GM12892 (cell line): ENCODE data around the gene CMTM4.

ENCODE experiments used
- POLR2A ChIP-seq: IDR thresholded peaks from 2 replicates; pipeline ENCODE4 v1.6.1; 2011; ENCODE audit warnings: low read depth, low read length, control low read depth
- POLR2AphosphoS5 ChIP-seq: IDR thresholded peaks from 2 replicates; pipeline ENCODE4 v1.6.1; 2011; ENCODE audit warnings: low read depth, low read length, control low read depth
- TAF1 ChIP-seq: IDR thresholded peaks from 2 replicates; pipeline ENCODE4 v1.6.1; 2011; ENCODE audit warnings: low read depth, mild to moderate bottlenecking, control low read depth, low read length, borderline replicate concordance

- TF ChIP-seq POLR2A (no peak), POLR2AphosphoS5 (no peak), TAF1 (no peak)
Observed at GRCh38 chr16:66740533-66740932, 44.0 kb upstream of the CMTM4 start.
